Neutrophil (primary cell): Measurements from ENCODE around the gene HIVEP3.

Source experiments
- H3K27ac ChIP-seq: fragments of 200-600 bp; sonication (generic); 2 replicates; pipeline ENCODE4 v1.5.1; 2016; ENCODE audit warnings: mild to moderate bottlenecking, moderate library complexity
- H3K27me3 ChIP-seq: fragments of 200-600 bp; sonication (generic); 2 replicates; pipeline ENCODE4 v1.6.0; 2016; ENCODE audit warnings: mild to moderate bottlenecking
- H3K36me3 ChIP-seq: fragments of 200-600 bp; sonication (generic); 2 replicates; pipeline ENCODE4 v1.5.1; 2017
- H3K4me1 ChIP-seq, 2 experiments: fragments of 200-600 bp in 1 of 2; sonication (generic) in 1 of 2; 1 replicate in 1 of 2; 2 replicates in 1 of 2; pipeline versions ENCODE4 v1.5.1 to v1.6.1; 2013 to 2016; ENCODE audit warnings: low read depth in 1 of 2, low read length in 1 of 2, mild to moderate bottlenecking in 1 of 2, moderate library complexity in 1 of 2; ENCODE audit not compliant: control insufficient read depth in 1 of 2, insufficient read depth in 1 of 2
- H3K4me3 ChIP-seq, 2 experiments: fragments of 200-600 bp in 1 of 2; sonication (generic) in 1 of 2; 1 replicate in 1 of 2; 2 replicates in 1 of 2; pipeline ENCODE4 v1.5.1; 2013 to 2016; ENCODE audit warnings: low read depth in 1 of 2, low read length in 1 of 2, mild to moderate bottlenecking in 1 of 2, moderate library complexity in 1 of 2
- H3K9me3 ChIP-seq: fragments of 200-600 bp; sonication (generic); 2 replicates; pipeline ENCODE4 v1.5.1; 2016
- CTCF ChIP-seq: fragments of 200-600 bp; sonication (generic); IDR thresholded peaks from 2 replicates; pipeline ENCODE4 v1.5.1; 2016; ENCODE audit warnings: antibody characterized with exemption

The HIVEP3 gene

GRCh38 chr1:41611932-41612450 is 306.7 kb downstream of the HIVEP3 start:
- Histone ChIP-seq H3K27me3 (no peaks in the 10 kb centered on the region), H3K9me3 (no peaks in the 10 kb centered on the region), H3K27ac (no peak overlapping the region), H3K4me3 (no peak overlapping the region), H3K36me3 (no peaks in the 10 kb centered on the region), H3K4me1 (no peaks in the 10 kb centered on the region)
- TF ChIP-seq CTCF: no peak

- Histone ChIP-seq H3K4me3 (no peak overlapping the region), H3K4me1 (no peaks in the 10 kb centered on the region), H3K27me3 (no peaks in the 10 kb centered on the region), H3K27ac (no peak overlapping the region), H3K36me3 (no peaks in the 10 kb centered on the region), H3K9me3 (no peaks in the 10 kb centered on the region)
- TF ChIP-seq CTCF: no peak
These were observed 307.4 kb downstream of the HIVEP3 start for GRCh38 chr1:41611068-41611931.

DNA sequence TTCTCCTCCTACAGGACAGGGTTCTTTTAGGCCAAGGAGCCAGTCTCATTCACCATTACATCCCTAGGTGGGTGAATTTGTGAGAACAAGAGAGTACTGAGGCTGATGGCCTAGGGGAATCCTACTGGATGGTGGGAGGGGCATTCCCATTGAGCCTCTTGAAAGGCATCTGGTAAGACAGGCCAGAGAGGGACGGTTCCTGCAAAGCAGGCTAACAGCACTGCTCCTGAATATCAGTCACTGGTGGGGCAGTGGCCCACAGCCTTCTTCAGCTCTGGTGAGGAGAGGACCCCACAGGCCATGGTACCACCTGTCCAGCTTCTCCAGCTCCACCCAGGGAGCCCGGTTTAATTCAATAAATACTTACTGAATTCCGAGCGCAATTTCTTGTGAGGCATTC is 308.4 kb downstream of the HIVEP3 start:
- Histone ChIP-seq H3K9me3 (no peaks in the 10 kb centered on the region), H3K36me3 (no peaks in the 10 kb centered on the region), H3K27ac (no peak overlapping the region), H3K27me3 (no peaks in the 10 kb centered on the region), H3K4me3 (no peak overlapping the region), H3K4me1 (no peaks in the 10 kb centered on the region)
- no peak for TF ChIP-seq CTCF

GRCh38 chr1:41609166-41609883 is 309.4 kb downstream of the HIVEP3 start:
- H3K4me3 ChIP-seq: no peak overlapping the region
- H3K9me3 ChIP-seq: no peaks in the 10 kb centered on the region
- no peak for TF ChIP-seq CTCF
- H3K4me1 ChIP-seq: no peaks in the 10 kb centered on the region
- no peaks in the 10 kb centered on the region for H3K27me3 ChIP-seq
- no peak overlapping the region for H3K27ac ChIP-seq
- H3K36me3 ChIP-seq: no peaks in the 10 kb centered on the region

DNA sequence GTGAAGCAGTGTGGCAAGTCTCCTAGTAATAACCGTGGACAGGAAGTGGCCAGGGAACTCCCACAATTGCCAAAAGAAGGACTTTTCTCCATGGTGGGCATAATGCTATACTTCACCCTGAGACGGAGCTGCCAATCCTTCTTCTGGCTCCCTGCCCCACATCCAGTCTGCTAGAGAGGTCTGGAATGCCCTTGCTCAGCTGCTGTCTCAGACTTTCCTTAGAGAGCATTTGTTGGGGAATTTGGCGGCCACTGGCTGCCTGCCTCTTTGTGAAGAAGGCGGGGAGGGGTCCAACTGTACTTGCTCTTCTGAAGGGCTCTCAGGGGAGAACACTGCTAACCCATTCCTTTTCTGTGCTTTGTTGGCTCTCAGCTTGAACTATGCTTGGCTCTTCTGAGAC is 310.5 kb downstream of the HIVEP3 start:
- Histone ChIP-seq H3K27me3 (no peaks in the 10 kb centered on the region), H3K4me1 (no peaks in the 10 kb centered on the region), H3K36me3 (no peaks in the 10 kb centered on the region), H3K9me3 (no peaks in the 10 kb centered on the region), H3K27ac (no peak overlapping the region), H3K4me3 (no peak overlapping the region)
- no peak for TF ChIP-seq CTCF
